SK-N-SH (cell line): ENCODE data around the gene FBXO36.

Experiments
- CTCF ChIP-seq: fragments of 200-600 bp; sonication (generic); IDR thresholded peaks from 2 replicates; pipeline ENCODE4 v1.6.1; 2017; ENCODE audit warnings: antibody characterized with exemption, mild to moderate bottlenecking, moderate library complexity
- ELF1 ChIP-seq: IDR thresholded peaks from 2 replicates; pipeline ENCODE4 v1.4.0; 2012
- MAX ChIP-seq: IDR thresholded peaks from 2 replicates; pipeline ENCODE4 v1.4.0; 2012; ENCODE audit warnings: low read depth
- POLR2AphosphoS5 ChIP-seq: IDR thresholded peaks from 2 replicates; pipeline ENCODE4 v1.6.1; 2012; ENCODE audit warnings: low read depth, low read length
- RAD21 ChIP-seq: IDR thresholded peaks from 2 replicates; pipeline ENCODE4 v1.6.1; 2012; ENCODE audit warnings: mild to moderate bottlenecking, low read length
- RXRA ChIP-seq: IDR thresholded peaks from 2 replicates; pipeline ENCODE4 v1.4.0; 2012; ENCODE audit warnings: low read depth, mild to moderate bottlenecking, borderline replicate concordance
- TAF1 ChIP-seq: IDR thresholded peaks from 2 replicates; pipeline ENCODE4 v1.6.1; 2012; ENCODE audit warnings: low read depth, mild to moderate bottlenecking, low read length, moderate library complexity, borderline replicate concordance
- TEAD4 ChIP-seq: IDR thresholded peaks from 2 replicates; pipeline ENCODE4 v1.4.0; 2012; ENCODE audit warnings: mild to moderate bottlenecking, borderline replicate concordance; ENCODE audit not compliant: insufficient read depth

GRCh38 chr2:229974266-229974665 lies 52.0 kb downstream of the FBXO36 start:
- TF ChIP-seq TAF1 (no peak), CTCF (peak; percentile 35), MAX (no peak), RAD21 (no peak), RXRA (no peak), ELF1 (no peak), POLR2AphosphoS5 (no peak), TEAD4 (no peak)
